Gastrocnemius medialis (tissue), 4 donors: ENCODE measurements around the gene CCDC112. TPM values are rescaled to one million over a fixed set of nuclear protein-coding genes. Genes with fewer than 3 reads are reported as not detected.

Experiments
- ATAC-seq, 2 donors: fragments of 150-250 bp; one replicate each; pipeline ENCODE4 v1.9.1; 2016
- DNase-seq, 2 donors: peaks; one replicate each; pipeline ENCODE4 v3.0.0-alpha.2; 2019
- H3K27ac ChIP-seq, 4 donors: fragments of 200-600 bp; sonication (generic); 1 replicate in 1 of 4; 2 replicates in 3 of 4; pipeline ENCODE4 v1.5.1; 2016 to 2018; ENCODE audit warnings: mild to moderate bottlenecking in 2 of 4, moderate library complexity in 1 of 4
- H3K27me3 ChIP-seq, 3 donors: fragments of 200-600 bp; sonication (generic) in 2 of 3; 1 replicate in 1 of 3; 2 replicates in 2 of 3; pipeline versions ENCODE4 v1.5.1 to v1.6.0; 2016 to 2019; ENCODE audit warnings: mild to moderate bottlenecking in 1 of 3, moderate library complexity in 1 of 3
- H3K36me3 ChIP-seq, 2 donors: fragments of 200-600 bp; sonication (generic) in 1 of 2; one replicate each; pipeline ENCODE4 v1.5.1; 2017 to 2018
- H3K4me1 ChIP-seq, 2 donors: fragments of 200-600 bp; sonication (generic) in 1 of 2; one replicate each; pipeline ENCODE4 v1.5.1; 2016 to 2017; ENCODE audit warnings: mild to moderate bottlenecking in 2 of 2
- H3K4me3 ChIP-seq, 4 donors: fragments of 200-600 bp; sonication (generic) in 3 of 4; 1 replicate in 1 of 4; 2 replicates in 3 of 4; pipeline ENCODE4 v1.5.1; 2016 to 2019; ENCODE audit warnings: mild to moderate bottlenecking in 2 of 4
- H3K9me3 ChIP-seq, 3 donors: fragments of 200-600 bp; sonication (generic) in 2 of 3; 1 replicate in 1 of 3; 2 replicates in 2 of 3; pipeline ENCODE4 v1.5.1; 2016 to 2019
- POLR2A ChIP-seq, 2 donors: fragments of 450-650 bp; IDR thresholded peaks; one replicate each; pipeline ENCODE4 v1.6.1; 2017; ENCODE audit warnings: antibody characterized with exemption in 2 of 2, mild to moderate bottlenecking in 2 of 2, moderate library complexity in 2 of 2
- in situ Hi-C, 4 donors: fragments of 200-750 bp; cut with MboI; loops; one replicate each; pipeline versions ENCODE4 v1.15.0 to v1.8.0; 2017; ENCODE audit warnings: low sequenced_read_pairs in 4 of 4
- intact Hi-C: fragments of 100-400 bp; cut with DNase I; formaldehyde crosslinking; loops from one replicate; pipeline ENCODE4 v1.15.1; 2023; ENCODE audit warnings: low total_unique reads
- total RNA-seq, 4 donors: library from RNA; depleted of rRNA; stranded (reverse); fragments of >200 nt; gene quantifications; one replicate each; pipeline versions ENCODE4 v1.1.0 to v1.2.3, GENCODE V29; 2016
- TF ChIP-seq, protein P1 (sequence below), 5 experiments: fragments of 450-650 bp in 3 of 5; fragments of 200-600 bp in 2 of 5; sonication (generic) in 2 of 5; IDR thresholded peaks in 4 of 5; conservative IDR thresholded peaks in 1 of 5; 1 replicate in 4 of 5; 2 replicates in 1 of 5; pipeline ENCODE4 v1.5.1; 2016 to 2019; ENCODE audit warnings: antibody characterized with exemption in 5 of 5, mild to moderate bottlenecking in 3 of 5, moderate library complexity in 3 of 5

Gene CCDC112
- total RNA-seq, 4 donors from 2014 or later: 2.1 to 4.8 (median 3.8) TPM

GRCh38 chr5:115320515-115320914, 24.1 kb upstream of the CCDC112 start:
- Histone ChIP-seq H3K9me3 (no peaks in the 10 kb centered on the region), H3K36me3 (no peaks in the 10 kb centered on the region), H3K27me3 (no peaks in the 10 kb centered on the region), H3K4me3 (no peak overlapping the region), H3K27ac (no peak overlapping the region), H3K4me1 (peaks cover 3 to 10% of the 10 kb centered on the region in 2 donors)
- in situ Hi-C loops (loop anchor here in 1 of 4 donors (25.0 kb wide), 1 partner anchor 542 kb away; no protein-coding TSS in a partner anchor), intact Hi-C loops (loop anchor here (5.0 kb wide), 1 partner anchor 37 kb away; no protein-coding TSS in a partner anchor)
- no peak for TF ChIP-seq POLR2A (IDR thresholded peaks at IDR 0.05)
- TF ChIP-seq, protein P1, sequence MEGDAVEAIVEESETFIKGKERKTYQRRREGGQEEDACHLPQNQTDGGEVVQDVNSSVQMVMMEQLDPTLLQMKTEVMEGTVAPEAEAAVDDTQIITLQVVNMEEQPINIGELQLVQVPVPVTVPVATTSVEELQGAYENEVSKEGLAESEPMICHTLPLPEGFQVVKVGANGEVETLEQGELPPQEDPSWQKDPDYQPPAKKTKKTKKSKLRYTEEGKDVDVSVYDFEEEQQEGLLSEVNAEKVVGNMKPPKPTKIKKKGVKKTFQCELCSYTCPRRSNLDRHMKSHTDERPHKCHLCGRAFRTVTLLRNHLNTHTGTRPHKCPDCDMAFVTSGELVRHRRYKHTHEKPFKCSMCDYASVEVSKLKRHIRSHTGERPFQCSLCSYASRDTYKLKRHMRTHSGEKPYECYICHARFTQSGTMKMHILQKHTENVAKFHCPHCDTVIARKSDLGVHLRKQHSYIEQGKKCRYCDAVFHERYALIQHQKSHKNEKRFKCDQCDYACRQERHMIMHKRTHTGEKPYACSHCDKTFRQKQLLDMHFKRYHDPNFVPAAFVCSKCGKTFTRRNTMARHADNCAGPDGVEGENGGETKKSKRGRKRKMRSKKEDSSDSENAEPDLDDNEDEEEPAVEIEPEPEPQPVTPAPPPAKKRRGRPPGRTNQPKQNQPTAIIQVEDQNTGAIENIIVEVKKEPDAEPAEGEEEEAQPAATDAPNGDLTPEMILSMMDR (IDR thresholded peaks at IDR 0.05 in 4 of 5, conservative IDR thresholded peaks at IDR 0.05 in 1 of 5): no peak
- ATAC-seq (no peak), DNase-seq (no peak)

DNA sequence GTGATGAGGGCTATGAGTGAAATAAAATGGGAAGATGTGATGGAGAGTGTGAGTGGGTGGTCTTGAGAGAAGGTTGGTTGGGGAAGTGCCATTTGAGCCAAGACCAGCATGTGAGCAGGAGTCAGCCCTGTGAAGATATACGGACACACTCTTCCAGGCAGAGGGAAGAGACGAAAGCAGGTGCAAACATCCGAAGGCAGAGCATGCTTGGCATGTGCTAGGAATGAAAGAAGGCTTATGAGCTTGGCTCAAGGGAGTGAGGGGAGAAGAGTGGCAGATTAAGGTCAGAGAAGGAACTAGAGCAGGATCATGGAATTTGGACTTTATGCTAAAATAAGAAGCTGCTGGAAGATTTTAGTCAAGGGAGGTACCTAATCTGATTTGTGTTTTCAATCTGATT, 23.6 kb upstream of the CCDC112 start:
- H3K36me3 ChIP-seq: no peaks in the 10 kb centered on the region
- no peaks in the 10 kb centered on the region for H3K9me3 ChIP-seq
- intact Hi-C loops (loop anchor here (5.0 kb wide), 1 partner anchor 37 kb away; no protein-coding TSS in a partner anchor), in situ Hi-C loops (loop anchor here in 1 of 4 donors (25.0 kb wide), 1 partner anchor 542 kb away; no protein-coding TSS in a partner anchor)
- TF ChIP-seq, protein P1 (IDR thresholded peaks at IDR 0.05 in 4 of 5, conservative IDR thresholded peaks at IDR 0.05 in 1 of 5): no peak
- no peak for TF ChIP-seq POLR2A (IDR thresholded peaks at IDR 0.05)
- ATAC-seq (no peak), DNase-seq (no peak)
- H3K4me3 ChIP-seq: no peak overlapping the region
- H3K4me1 ChIP-seq: peaks cover 3 to 6% of the 10 kb centered on the region in 2 donors
- H3K27ac ChIP-seq: no peak overlapping the region
- H3K27me3 ChIP-seq: no peaks in the 10 kb centered on the region

GRCh38 chr5:115319007-115319406, 22.6 kb upstream of the CCDC112 start:
- no peak for ATAC-seq
- in situ Hi-C loops: loop anchor here in 1 of 4 donors (25.0 kb wide), 1 partner anchor 543 kb away; no protein-coding TSS in a partner anchor
- TF ChIP-seq, protein P1 (IDR thresholded peaks at IDR 0.05 in 4 of 5, conservative IDR thresholded peaks at IDR 0.05 in 1 of 5): no peak
- no peak for TF ChIP-seq POLR2A (IDR thresholded peaks at IDR 0.05)

GRCh38 chr5:115317736-115318135, 21.3 kb upstream of the CCDC112 start:
- intact Hi-C loops (no loop called here), in situ Hi-C loops (loop anchor here in 1 of 4 donors (25.0 kb wide), 1 partner anchor 545 kb away; no protein-coding TSS in a partner anchor)
- Histone ChIP-seq H3K4me1 (no peaks in the 10 kb centered on the region), H3K27me3 (no peaks in the 10 kb centered on the region), H3K4me3 (no peak overlapping the region), H3K9me3 (no peaks in the 10 kb centered on the region), H3K36me3 (no peaks in the 10 kb centered on the region), H3K27ac (no peak overlapping the region)
- no peak for ATAC-seq
- DNase-seq: no peak
- TF ChIP-seq, protein P1 (IDR thresholded peaks at IDR 0.05 in 4 of 5, conservative IDR thresholded peaks at IDR 0.05 in 1 of 5): no peak
- no peak for TF ChIP-seq POLR2A (IDR thresholded peaks at IDR 0.05)

More at GRCh38 chr5:115319007-115319406, 22.6 kb upstream of the CCDC112 start:
- no peak overlapping the region for H3K27ac ChIP-seq
- no peak for DNase-seq
- H3K4me1 ChIP-seq: no peaks in the 10 kb centered on the region
- no peak overlapping the region for H3K4me3 ChIP-seq
- no peaks in the 10 kb centered on the region for H3K9me3 ChIP-seq
- intact Hi-C loops: no loop called here
- no peaks in the 10 kb centered on the region for H3K36me3 ChIP-seq
- no peaks in the 10 kb centered on the region for H3K27me3 ChIP-seq
